Neural cell (in vitro differentiated cells): ENCODE results near the gene CTCF. TPM values are rescaled to one million over a fixed set of nuclear protein-coding genes. Genes with fewer than 3 reads are reported as not detected.
A peak's percentile ranks its signal among the peaks of the same experiment; 100 is the strongest.

Experiments used
- H2AFZ ChIP-seq: fragments of 200-600, 300-800 bp; sonication (generic), shearing (Covaris generic); 2 replicates; pipeline ENCODE4 v1.6.0; 2014; ENCODE audit warnings: low read depth, mild to moderate bottlenecking, antibody characterized with exemption, low read length, moderate library complexity
- H3F3A ChIP-seq: fragments of 200-600 bp; shearing (Covaris generic); 2 replicates; pipeline ENCODE4 v1.6.1; 2016; ENCODE audit warnings: mild to moderate bottlenecking, moderate library complexity, mixed read lengths, antibody characterized with exemption, low read length; ENCODE audit not compliant: insufficient read depth, poor library complexity, severe bottlenecking
- H3K27ac ChIP-seq: fragments of 200-600, 300-800 bp; sonication (generic), shearing (Covaris generic); 2 replicates; pipeline ENCODE4 v1.5.1; 2014; ENCODE audit warnings: mild to moderate bottlenecking, low read length, moderate library complexity
- H3K27me3 ChIP-seq: fragments of 300-800, 200-600 bp; sonication (generic), shearing (Covaris generic); 2 replicates; pipeline ENCODE4 v1.6.0; 2014; ENCODE audit warnings: mild to moderate bottlenecking, low read depth, low read length, moderate library complexity; ENCODE audit not compliant: insufficient read depth
- H3K36me3 ChIP-seq: fragments of 300-800, 200-600 bp; sonication (generic), shearing (Covaris generic); 2 replicates; pipeline ENCODE4 v1.5.1; 2014; ENCODE audit warnings: mild to moderate bottlenecking, antibody characterized with exemption, low read length, moderate library complexity; ENCODE audit not compliant: insufficient read depth
- H3K4me2 ChIP-seq: fragments of 300-800, 200-600 bp; sonication (generic), shearing (Covaris generic); 2 replicates; pipeline ENCODE4 v1.6.0; 2014; ENCODE audit warnings: mild to moderate bottlenecking, low read length
- H3K4me3 ChIP-seq: fragments of 300-800, 200-600 bp; sonication (generic), shearing (Covaris generic); 2 replicates; pipeline ENCODE4 v1.5.1; 2014; ENCODE audit warnings: mild to moderate bottlenecking, low read length, moderate library complexity
- H3K79me2 ChIP-seq: fragments of 200-600 bp; shearing (Covaris generic); replicated peaks from 2 replicates; pipeline ENCODE4 v1.6.0; 2014; ENCODE audit warnings: mild to moderate bottlenecking, low read length, moderate library complexity; ENCODE audit not compliant: insufficient read depth
- H3K9ac ChIP-seq: fragments of 300-800, 200-600 bp; sonication (generic), shearing (Covaris generic); 2 replicates; pipeline ENCODE4 v1.6.1; 2016; ENCODE audit warnings: mild to moderate bottlenecking, low read length, mixed read lengths
- H3K9me2 ChIP-seq: fragments of 200-600 bp; shearing (Covaris generic); 2 replicates; pipeline ENCODE4 v1.6.1; 2016; ENCODE audit warnings: mild to moderate bottlenecking, low read length, mixed read lengths; ENCODE audit not compliant: insufficient read depth
- H3K9me3 ChIP-seq: fragments of 200-600, 300-800 bp; sonication (generic), shearing (Covaris generic); 2 replicates; pipeline ENCODE4 v1.6.1; 2016; ENCODE audit warnings: mild to moderate bottlenecking, mixed run types, low read length, moderate library complexity, mixed read lengths
- H4K20me1 ChIP-seq: fragments of 200-600 bp; shearing (Covaris generic); 2 replicates; pipeline ENCODE4 v1.6.1; 2016; ENCODE audit warnings: mild to moderate bottlenecking, mixed run types; ENCODE audit not compliant: insufficient read depth
- CTCF ChIP-seq: fragments of 450-650 bp; IDR thresholded peaks from 2 replicates; pipeline ENCODE4 v1.5.1; 2014; ENCODE audit warnings: antibody characterized with exemption, mild to moderate bottlenecking, moderate library complexity; ENCODE audit not compliant: poor library complexity, severe bottlenecking
- EP300 ChIP-seq: fragments of 450-650 bp; conservative IDR thresholded peaks from 2 replicates; pipeline ENCODE4 v1.6.1; 2014; ENCODE audit warnings: antibody characterized with exemption, mild to moderate bottlenecking, moderate library complexity; ENCODE audit not compliant: poor library complexity, severe bottlenecking
- EZH2 ChIP-seq: fragments of 200-600, 300-800 bp; shearing (Covaris generic), sonication (generic); IDR thresholded peaks from 2 replicates; pipeline ENCODE4 v1.6.1; 2014; ENCODE audit warnings: antibody characterized with exemption, low read length, borderline replicate concordance, mild to moderate bottlenecking; ENCODE audit not compliant: insufficient read depth, poor library complexity, severe bottlenecking
- MXI1 ChIP-seq: fragments of 450-650 bp; conservative IDR thresholded peaks from 2 replicates; pipeline ENCODE4 v1.6.1; 2014; ENCODE audit warnings: antibody characterized with exemption, mild to moderate bottlenecking; ENCODE audit not compliant: poor library complexity, severe bottlenecking
- POLR2AphosphoS5 ChIP-seq: IDR thresholded peaks from 2 replicates; pipeline ENCODE4 v1.6.1; 2012
- RAD21 ChIP-seq: fragments of 450-650 bp; conservative IDR thresholded peaks from 2 replicates; pipeline ENCODE4 v1.6.1; 2014; ENCODE audit warnings: antibody characterized with exemption, mild to moderate bottlenecking, moderate library complexity
- REST ChIP-seq: IDR thresholded peaks from 2 replicates; pipeline ENCODE4 v1.6.1; 2012; ENCODE audit warnings: borderline replicate concordance
- SMC3 ChIP-seq: fragments of 450-650 bp; conservative IDR thresholded peaks from 2 replicates; pipeline ENCODE4 v1.6.1; 2014; ENCODE audit warnings: antibody characterized with exemption, mild to moderate bottlenecking, moderate library complexity; ENCODE audit not compliant: poor library complexity
- TAF1 ChIP-seq: IDR thresholded peaks from 2 replicates; pipeline ENCODE4 v1.6.1; 2012; ENCODE audit warnings: low read depth
- polyA plus RNA-seq: library from polyadenylated mRNA; depleted of rRNA; stranded (reverse); fragments of >200 nt; gene quantifications from 2 replicates; pipeline ENCODE4 v1.2.3, GENCODE V29; 2014

The CTCF gene
- polyA plus RNA-seq, 1 donor from 2014 or later = 42.8 TPM

DNA sequence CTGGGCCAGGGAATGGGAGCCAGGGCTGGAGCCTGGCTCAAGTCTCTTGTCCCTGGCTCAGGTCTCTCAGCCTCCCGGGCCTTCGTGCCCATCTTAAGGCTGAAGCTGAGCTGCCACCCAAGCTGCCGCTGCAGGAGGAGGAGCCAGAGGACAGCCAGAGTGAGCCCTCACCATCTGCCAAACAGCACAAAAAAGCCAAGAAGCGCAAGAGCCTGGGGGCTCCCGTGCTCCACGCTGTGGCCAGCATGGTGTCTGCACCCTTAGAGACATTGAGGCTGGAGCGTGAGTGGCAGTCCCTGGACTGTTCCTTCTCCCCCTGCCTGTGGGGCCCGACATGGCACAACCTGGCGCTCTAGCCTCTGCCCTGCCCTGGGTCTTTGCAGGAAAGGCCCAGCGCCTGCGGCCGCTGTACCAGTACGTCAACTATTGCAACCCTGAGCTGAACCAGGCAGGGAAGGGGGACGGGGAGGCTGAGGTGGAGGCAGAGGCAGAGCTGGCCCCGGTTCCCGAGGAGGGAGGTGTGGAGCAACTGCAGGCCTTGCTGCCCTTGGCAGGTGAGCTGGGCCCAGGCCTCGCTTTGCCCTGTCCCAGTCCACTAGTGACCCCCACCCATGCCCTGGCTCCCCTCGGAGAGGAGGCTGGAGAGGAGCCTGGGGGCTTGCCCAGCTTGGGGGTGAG, 105.6 kb downstream of the CTCF start:
- TF ChIP-seq POLR2AphosphoS5 (no peak), RAD21 (peak; percentile 31), EZH2 (no peak), TAF1 (no peak), REST (no peak), MXI1 (no peak), CTCF (peak; percentile 62), EP300 (no peak), SMC3 (peak; percentile 65)
- Histone ChIP-seq H3K9me3 (no peaks in the 10 kb centered on the region), H3K9me2 (no peaks in the 10 kb centered on the region), H3K27me3 (no peaks in the 10 kb centered on the region), H3K9ac (no peak overlapping the region), H3K79me2 (no peaks in the 10 kb centered on the region), H3K4me2 (no peak overlapping the region), H4K20me1 (no peaks in the 10 kb centered on the region), H3F3A (no peaks in the 10 kb centered on the region), H3K27ac (no peak overlapping the region), H2AFZ (no peak overlapping the region), H3K4me3 (no peak overlapping the region), H3K36me3 (no peaks in the 10 kb centered on the region)

- Histone ChIP-seq H3K79me2 (no peaks in the 10 kb centered on the region), H3K9ac (no peak overlapping the region), H3K4me3 (no peak overlapping the region)
Measured at GRCh38 chr16:67668495-67669157, 106.3 kb downstream of the CTCF start.

More at GRCh38 chr16:67668495-67669157, 106.3 kb downstream of the CTCF start:
- no peak for TF ChIP-seq SMC3
- no peak for TF ChIP-seq EZH2
- H3K4me2 ChIP-seq = no peak overlapping the region
- H3K36me3 ChIP-seq = no peaks in the 10 kb centered on the region
- H2AFZ ChIP-seq = no peak overlapping the region
- H3F3A ChIP-seq = no peaks in the 10 kb centered on the region
- H3K27me3 ChIP-seq = no peaks in the 10 kb centered on the region
- no peaks in the 10 kb centered on the region for H4K20me1 ChIP-seq
- no peak overlapping the region for H3K27ac ChIP-seq
- no peaks in the 10 kb centered on the region for H3K9me3 ChIP-seq
- no peaks in the 10 kb centered on the region for H3K9me2 ChIP-seq
